Liver (tissue), 9 donors: Measurements from ENCODE around the gene MORC4. TPM values are rescaled to one million over a fixed set of nuclear protein-coding genes. Genes with fewer than 3 reads are reported as not detected.

ENCODE experiments used
- DNase-seq: peaks from one replicate; pipeline ENCODE4 v3.0.0-alpha.2; 2017; ENCODE audit warnings: low spot score
- H3K27ac ChIP-seq, 2 donors: one replicate each; pipeline ENCODE4 v1.7.0; 2013; ENCODE audit warnings: inconsistent platforms in 2 of 2, low read length in 2 of 2, control low read depth in 1 of 2, low read depth in 1 of 2, mild to moderate bottlenecking in 1 of 2
- H3K27me3 ChIP-seq, 4 donors: one replicate each; pipeline versions ENCODE4 v1.6.1 to v1.7.0; 2013; ENCODE audit warnings: low read length in 3 of 4, inconsistent platforms in 1 of 4, mild to moderate bottlenecking in 1 of 4, moderate library complexity in 1 of 4; ENCODE audit not compliant: control insufficient read depth in 4 of 4, insufficient read depth in 4 of 4
- H3K36me3 ChIP-seq, 4 donors: one replicate each; pipeline versions ENCODE4 v1.6.1 to v1.7.0; 2013; ENCODE audit warnings: low read length in 3 of 4, mild to moderate bottlenecking in 3 of 4, low read depth in 1 of 4, moderate library complexity in 1 of 4; ENCODE audit not compliant: control insufficient read depth in 4 of 4, insufficient read depth in 3 of 4
- H3K4me1 ChIP-seq, 4 donors: one replicate each; pipeline versions ENCODE4 v1.6.1 to v1.7.0; 2013; ENCODE audit warnings: low read length in 3 of 4, mild to moderate bottlenecking in 3 of 4, moderate library complexity in 1 of 4; ENCODE audit not compliant: control insufficient read depth in 4 of 4, insufficient read depth in 4 of 4
- H3K4me3 ChIP-seq, 3 donors: one replicate each; pipeline versions ENCODE4 v1.6.1 to v1.7.0; 2013; ENCODE audit warnings: low read length in 3 of 3, control low read depth in 1 of 3, low read depth in 1 of 3, mild to moderate bottlenecking in 1 of 3
- H3K9ac ChIP-seq, 2 donors: one replicate each; pipeline ENCODE4 v1.7.0; 2013; ENCODE audit warnings: low read length in 2 of 2, mild to moderate bottlenecking in 2 of 2, moderate library complexity in 2 of 2, control low read depth in 1 of 2, low read depth in 1 of 2
- H3K9me3 ChIP-seq, 4 donors: one replicate each; pipeline versions ENCODE4 v1.6.1 to v1.7.0; 2013; ENCODE audit warnings: low read length in 3 of 4; ENCODE audit not compliant: control insufficient read depth in 4 of 4
- ATF3 ChIP-seq: IDR thresholded peaks from 2 replicates; pipeline ENCODE4 v1.6.1; 2016; ENCODE audit warnings: antibody characterized with exemption
- CTCF ChIP-seq: fragments of 150-350 bp; IDR thresholded peaks from 2 replicates; pipeline ENCODE4 v1.5.1; 2017; ENCODE audit warnings: improper control_type of control experiment, low read depth, low read length; ENCODE audit not compliant: missing input control
- EGR1 ChIP-seq, 2 donors: IDR thresholded peaks; 2 replicates each; pipeline ENCODE4 v1.6.1; 2016 to 2018; ENCODE audit warnings: antibody characterized with exemption in 2 of 2, low read depth in 2 of 2
- FOXA1 ChIP-seq: IDR thresholded peaks from 2 replicates; pipeline ENCODE4 v1.6.1; 2016; ENCODE audit warnings: antibody characterized with exemption
- FOXA2 ChIP-seq: IDR thresholded peaks from 2 replicates; pipeline ENCODE4 v1.6.1; 2016; ENCODE audit warnings: antibody characterized with exemption
- GABPA ChIP-seq, 2 donors: IDR thresholded peaks in 1 of 2; conservative IDR thresholded peaks in 1 of 2; 2 replicates each; pipeline ENCODE4 v1.6.1; 2016; ENCODE audit warnings: antibody characterized with exemption in 2 of 2, mild to moderate bottlenecking in 1 of 2, moderate library complexity in 1 of 2
- HNF4A ChIP-seq, 2 donors: conservative IDR thresholded peaks; 2 replicates each; pipeline ENCODE4 v1.6.1; 2016; ENCODE audit warnings: antibody characterized with exemption in 2 of 2, mild to moderate bottlenecking in 2 of 2
- HNF4G ChIP-seq: IDR thresholded peaks from 2 replicates; pipeline ENCODE4 v1.6.1; 2016; ENCODE audit warnings: antibody characterized with exemption
- JUND ChIP-seq, 2 donors: IDR thresholded peaks; 2 replicates each; pipeline ENCODE4 v1.6.1; 2016; ENCODE audit warnings: antibody characterized with exemption in 2 of 2
- MAX ChIP-seq: IDR thresholded peaks from 2 replicates; pipeline ENCODE4 v1.6.1; 2016; ENCODE audit warnings: antibody characterized with exemption
- NR2F2 ChIP-seq: IDR thresholded peaks from 2 replicates; pipeline ENCODE4 v1.6.1; 2016; ENCODE audit warnings: antibody characterized with exemption
- RAD21 ChIP-seq, 2 donors: IDR thresholded peaks; 2 replicates each; pipeline ENCODE4 v1.6.1; 2016; ENCODE audit warnings: antibody characterized with exemption in 2 of 2, mild to moderate bottlenecking in 2 of 2
- RXRA ChIP-seq, 2 donors: IDR thresholded peaks; 2 replicates each; pipeline ENCODE4 v1.6.1; 2017 to 2018; ENCODE audit warnings: antibody characterized with exemption in 2 of 2, mild to moderate bottlenecking in 1 of 2
- SP1 ChIP-seq: IDR thresholded peaks from 2 replicates; pipeline ENCODE4 v1.6.1; 2018; ENCODE audit warnings: antibody characterized with exemption, mild to moderate bottlenecking
- TAF1 ChIP-seq: conservative IDR thresholded peaks from 2 replicates; pipeline ENCODE4 v1.6.1; 2016; ENCODE audit warnings: antibody characterized with exemption, mild to moderate bottlenecking
- ZBTB33 ChIP-seq: IDR thresholded peaks from 2 replicates; pipeline ENCODE4 v1.6.1; 2016; ENCODE audit warnings: antibody characterized with exemption
- WGBS: extraction: QIAGEN DNeasy Blood & Tissue Kit; methylation state at CpG from one replicate; pipeline ENCODE4 v1.1.7; 2013; 5-methylcytosine and 5-hydroxymethylcytosine counted together
- polyA plus RNA-seq, 2 donors: library from polyadenylated mRNA; stranded (reverse) in 1 of 2; unstranded in 1 of 2; fragments of 200-250 nt in 1 of 2; fragments of >200 nt in 1 of 2; fragmentation: Nextera tagmentation in 1 of 2; extraction: Ambion mirVana in 1 of 2; gene quantifications; one replicate each; pipeline versions ENCODE4 v1.2.1 to v1.2.3, GENCODE V29; 2013 to 2015
- total RNA-seq, 2 donors: library from RNA; depleted of rRNA; stranded (reverse); fragments of >200 nt; gene quantifications; one replicate each; pipeline ENCODE4 v1.2.3, GENCODE V29; 2014
- donor health status: healthy.
- donor health status: healthy.
- donor health status: healthy.
- donor health status: healthy.
- donor health status: healthy.

The MORC4 gene
- total and polyA plus RNA-seq, 4 donors = 5.8 to 11.0 (median 8.4) TPM

GRCh38 chrX:106950381-106950780 lies 49.6 kb downstream of the MORC4 start:
- no peak for DNase-seq
- H3K36me3 ChIP-seq = no peaks in the 10 kb centered on the region
- no peak overlapping the region for H3K27ac ChIP-seq
- H3K27me3 ChIP-seq = peaks cover 0 to 2% (median 0%) of the 10 kb centered on the region in 4 donors
- no peak overlapping the region for H3K9ac ChIP-seq
- H3K4me3 ChIP-seq = no peak overlapping the region
- no peak for TF ChIP-seq NR2F2
- no peak for TF ChIP-seq ZBTB33
- TF ChIP-seq HNF4A (conservative IDR thresholded peaks at IDR 0.05) = no peak
- TF ChIP-seq GABPA (IDR thresholded peaks at IDR 0.05 in 1 of 2, conservative IDR thresholded peaks at IDR 0.05 in 1 of 2) = no peak
- TF ChIP-seq MAX = no peak
- TF ChIP-seq FOXA1 = no peak
- TF ChIP-seq JUND (IDR thresholded peaks at IDR 0.05) = no peak
- no peak for TF ChIP-seq FOXA2
- TF ChIP-seq TAF1 = no peak
- no peak for TF ChIP-seq CTCF
- no peak for TF ChIP-seq HNF4G
- no peak for TF ChIP-seq ATF3
- no peak for TF ChIP-seq RAD21 (IDR thresholded peaks at IDR 0.05)
- TF ChIP-seq SP1 = no peak
- WGBS = 91% methylated on average over 2 of the region's 2 CpGs
- H3K4me1 ChIP-seq = peaks cover 2 to 13% (median 7%) of the 10 kb centered on the region in 4 donors
- H3K9me3 ChIP-seq = no peaks in the 10 kb centered on the region

GRCh38 chrX:106949366-106949765 lies 50.6 kb downstream of the MORC4 start:
- Histone ChIP-seq H3K27me3 (peaks cover 0 to 2% (median 0%) of the 10 kb centered on the region in 4 donors), H3K27ac (no peak overlapping the region), H3K4me3 (no peak overlapping the region), H3K9me3 (no peaks in the 10 kb centered on the region), H3K9ac (no peak overlapping the region), H3K36me3 (no peaks in the 10 kb centered on the region), H3K4me1 (peaks cover 0 to 5% (median 1%) of the 10 kb centered on the region in 4 donors)
- WGBS = 54% methylated on average over 1 of the region's 1 CpG
- TF ChIP-seq MAX = no peak
- no peak for DNase-seq

GRCh38 chrX:106948641-106949040 lies 51.4 kb downstream of the MORC4 start:
- WGBS = 96% methylated on average over 3 of the region's 3 CpGs
- Histone ChIP-seq H3K27ac (no peak overlapping the region), H3K36me3 (no peaks in the 10 kb centered on the region), H3K4me3 (no peak overlapping the region), H3K27me3 (peaks cover 0 to 2% (median 0%) of the 10 kb centered on the region in 4 donors), H3K9ac (no peak overlapping the region), H3K9me3 (no peaks in the 10 kb centered on the region), H3K4me1 (peaks cover 0 to 5% (median 1%) of the 10 kb centered on the region in 4 donors)
- DNase-seq = no peak
- TF ChIP-seq MAX = no peak
- no peak for TF ChIP-seq TAF1
- no peak for TF ChIP-seq RXRA (IDR thresholded peaks at IDR 0.05)
- no peak for TF ChIP-seq GABPA (IDR thresholded peaks at IDR 0.05 in 1 of 2, conservative IDR thresholded peaks at IDR 0.05 in 1 of 2)
- no peak for TF ChIP-seq HNF4A (conservative IDR thresholded peaks at IDR 0.05)
- no peak for TF ChIP-seq CTCF
- TF ChIP-seq RAD21 (IDR thresholded peaks at IDR 0.05) = no peak
- no peak for TF ChIP-seq HNF4G
- TF ChIP-seq FOXA2 = no peak
- no peak for TF ChIP-seq JUND (IDR thresholded peaks at IDR 0.05)
- no peak for TF ChIP-seq EGR1 (IDR thresholded peaks at IDR 0.05; ENCODE audit: low read depth in 2 of 2)
- TF ChIP-seq NR2F2 = no peak
